Measurements from ENCODE around the gene NTF3. TPM values are rescaled to one million over a fixed set of nuclear protein-coding genes. Genes with fewer than 3 reads are reported as not detected.

The NTF3 gene
- total RNA-seq, 2 experiments from 2014 or later, result not detected

DNA sequence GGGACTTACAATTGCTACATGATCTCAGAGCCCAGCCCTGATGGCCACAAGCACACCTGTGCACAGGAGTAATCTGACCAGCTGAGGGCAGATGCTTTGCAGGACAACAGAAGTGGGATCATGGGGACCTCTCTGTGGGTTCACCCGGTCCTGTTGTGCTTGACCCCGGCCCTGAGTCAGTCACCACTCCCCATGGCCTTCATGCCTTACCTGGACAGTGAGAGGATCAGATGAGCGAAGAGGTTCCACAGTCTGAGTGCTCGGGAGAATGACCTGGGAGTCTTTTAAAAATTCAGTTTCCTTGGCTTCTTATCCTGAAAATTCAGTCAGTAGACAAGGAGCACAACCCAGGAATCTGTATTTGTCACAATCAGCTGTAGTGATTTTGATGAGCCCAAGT lies 88.1 kb downstream of the NTF3 start:
- Mint-ChIP-seq H3K4me1 (no peaks in the 10 kb centered on the region), H3K27ac (no peak overlapping the region), H3K27me3 (no peaks in the 10 kb centered on the region), H3K36me3 (ENCODE audit: low read depth) (no peaks in the 10 kb centered on the region), H3K4me3 (no peak overlapping the region), H3K9me3 (no peaks in the 10 kb centered on the region)
- CTCF ChIA-PET, result no interaction called here
- peak; percentile 2 for DNase-seq
- POLR2A ChIA-PET, result no interaction called here

DNA sequence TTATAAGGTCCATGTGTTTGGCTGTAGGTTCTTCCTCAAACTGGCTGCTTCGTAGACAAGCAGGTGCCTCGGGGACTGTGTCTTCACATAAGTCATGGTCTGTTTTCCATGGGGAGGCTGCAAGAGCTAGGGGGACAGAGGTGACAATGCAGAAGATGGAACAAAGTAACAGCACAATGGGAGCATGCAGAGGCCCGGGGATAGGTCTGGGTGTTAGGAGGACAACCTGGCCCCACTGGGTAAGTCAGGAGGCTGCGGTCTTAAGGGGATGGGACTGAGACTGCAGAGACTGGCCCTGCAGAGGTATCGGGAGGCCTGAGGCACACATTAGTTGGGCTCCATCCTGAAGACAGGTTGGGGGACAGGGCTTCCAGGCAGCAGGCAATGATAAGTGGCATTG lies 88.9 kb downstream of the NTF3 start:
- H3K4me1 Mint-ChIP-seq, result no peaks in the 10 kb centered on the region
- ChIA-PET CTCF (no interaction called here), POLR2A (interaction anchor here (0.6 kb wide), 1 partner anchor 205 kb away, joined by 3 read pairs; no protein-coding TSS in a partner anchor)
- no peaks in the 10 kb centered on the region for H3K36me3 Mint-ChIP-seq (ENCODE audit: low read depth)
- H3K9me3 Mint-ChIP-seq, result no peaks in the 10 kb centered on the region
- no peak overlapping the region for H3K4me3 Mint-ChIP-seq
- H3K27me3 Mint-ChIP-seq, result no peaks in the 10 kb centered on the region
- no peak overlapping the region for H3K27ac Mint-ChIP-seq
- DNase-seq, result peak; percentile 3

DNA sequence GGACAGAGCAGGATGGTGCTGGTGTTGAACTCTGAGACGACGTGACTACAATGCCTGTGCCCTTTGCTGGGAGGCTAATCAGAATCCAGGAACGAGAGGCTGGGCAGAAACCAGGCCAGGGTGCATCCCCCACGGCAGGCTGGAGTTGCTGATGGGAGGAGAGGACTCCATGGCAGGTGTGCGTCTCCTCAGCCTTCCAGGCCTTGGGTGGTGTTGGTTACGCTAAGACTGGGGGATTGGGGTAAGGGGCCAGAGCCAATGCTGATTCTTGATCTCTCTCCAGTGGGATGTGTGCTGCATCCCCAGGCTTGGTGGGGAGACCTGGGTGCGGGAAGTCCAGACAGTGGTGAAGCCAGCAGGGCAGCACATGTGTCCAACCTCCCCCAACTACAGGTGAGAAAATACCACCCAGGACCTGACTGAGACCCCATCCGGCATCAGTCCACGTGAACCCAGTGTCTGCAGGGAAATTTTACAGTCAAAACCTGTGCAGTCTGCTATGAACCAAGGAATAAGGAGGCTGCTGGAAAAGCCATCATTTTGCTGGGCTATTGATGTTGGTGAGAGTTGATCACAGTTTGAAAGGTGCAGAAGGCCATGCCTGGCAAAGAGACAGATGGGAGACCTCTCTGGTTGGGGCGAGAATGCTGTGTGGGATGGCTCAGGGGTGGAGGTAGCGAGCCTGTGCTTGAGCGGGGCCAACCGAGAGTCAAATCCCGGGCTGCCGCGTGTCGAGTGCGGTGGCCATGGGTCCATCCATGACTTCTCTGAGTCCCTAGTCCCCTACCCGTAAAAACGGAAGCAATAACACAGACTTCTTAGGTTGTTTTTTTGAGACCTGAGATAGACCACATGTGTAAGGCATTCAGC lies 89.8 kb downstream of the NTF3 start:
- Mint-ChIP-seq H3K9me3 (no peaks in the 10 kb centered on the region), H3K36me3 (ENCODE audit: low read depth) (no peaks in the 10 kb centered on the region), H3K27me3 (no peaks in the 10 kb centered on the region), H3K4me1 (no peaks in the 10 kb centered on the region), H3K27ac (no peak overlapping the region), H3K4me3 (no peak overlapping the region)
- ChIA-PET CTCF (no interaction called here), POLR2A (interaction anchor here (0.6 kb wide), 1 partner anchor 204 kb away, joined by 3 read pairs; no protein-coding TSS in a partner anchor)
- DNase-seq, result peak; percentile 4

DNA sequence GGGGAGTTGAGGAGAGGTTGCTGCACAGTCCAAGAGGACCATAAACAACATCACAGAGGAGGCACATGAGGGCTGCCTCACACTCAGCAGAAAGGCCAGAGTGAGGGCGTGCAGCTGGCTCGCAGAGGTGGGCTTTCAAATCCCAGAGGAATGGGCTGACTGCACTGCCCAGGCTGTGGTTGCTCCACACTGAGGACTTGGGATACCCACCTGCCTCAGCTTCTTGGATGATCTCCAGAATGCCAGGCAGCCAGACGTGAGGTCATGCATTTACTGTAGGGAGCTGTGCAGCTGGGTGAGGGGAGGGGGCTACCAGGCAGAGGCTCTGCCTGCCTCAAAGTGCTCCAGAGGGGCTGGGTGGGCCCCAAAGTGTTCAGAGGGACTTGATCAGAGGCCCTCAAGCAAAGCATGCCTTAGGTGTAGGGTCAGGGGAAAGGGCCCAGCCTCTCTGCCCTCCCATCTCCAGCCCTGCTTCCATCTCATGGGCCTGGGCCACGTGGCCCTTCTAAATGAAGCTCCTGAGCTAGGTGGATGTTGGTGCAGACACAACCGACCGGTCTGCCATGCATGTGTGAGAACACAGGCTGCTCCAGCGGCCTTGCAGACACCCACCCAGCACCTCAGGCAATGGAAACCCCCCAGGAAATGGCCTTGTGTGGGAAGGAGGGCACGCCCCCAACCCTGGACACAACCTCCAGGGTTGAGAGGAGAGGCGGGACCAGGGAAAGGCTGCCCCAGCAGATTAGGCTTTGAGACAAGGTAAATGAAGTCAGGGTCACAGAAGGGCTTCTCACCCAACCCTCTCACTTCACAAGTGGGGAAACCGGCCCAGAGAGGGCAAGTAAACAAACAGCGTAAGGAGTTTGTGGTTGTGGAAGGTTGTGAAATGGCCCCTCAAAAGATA lies 90.8 kb downstream of the NTF3 start:
- H3K4me1 Mint-ChIP-seq, result no peaks in the 10 kb centered on the region
- H3K9me3 Mint-ChIP-seq, result no peaks in the 10 kb centered on the region
- peak; percentile 4 for DNase-seq
- POLR2A ChIA-PET, result no interaction called here
- H3K27me3 Mint-ChIP-seq, result peaks cover 4% of the 10 kb centered on the region
- no peak overlapping the region for H3K4me3 Mint-ChIP-seq
- no peak overlapping the region for H3K27ac Mint-ChIP-seq
- CTCF ChIA-PET, result no interaction called here
- H3K36me3 Mint-ChIP-seq (ENCODE audit: low read depth), result no peaks in the 10 kb centered on the region

DNA sequence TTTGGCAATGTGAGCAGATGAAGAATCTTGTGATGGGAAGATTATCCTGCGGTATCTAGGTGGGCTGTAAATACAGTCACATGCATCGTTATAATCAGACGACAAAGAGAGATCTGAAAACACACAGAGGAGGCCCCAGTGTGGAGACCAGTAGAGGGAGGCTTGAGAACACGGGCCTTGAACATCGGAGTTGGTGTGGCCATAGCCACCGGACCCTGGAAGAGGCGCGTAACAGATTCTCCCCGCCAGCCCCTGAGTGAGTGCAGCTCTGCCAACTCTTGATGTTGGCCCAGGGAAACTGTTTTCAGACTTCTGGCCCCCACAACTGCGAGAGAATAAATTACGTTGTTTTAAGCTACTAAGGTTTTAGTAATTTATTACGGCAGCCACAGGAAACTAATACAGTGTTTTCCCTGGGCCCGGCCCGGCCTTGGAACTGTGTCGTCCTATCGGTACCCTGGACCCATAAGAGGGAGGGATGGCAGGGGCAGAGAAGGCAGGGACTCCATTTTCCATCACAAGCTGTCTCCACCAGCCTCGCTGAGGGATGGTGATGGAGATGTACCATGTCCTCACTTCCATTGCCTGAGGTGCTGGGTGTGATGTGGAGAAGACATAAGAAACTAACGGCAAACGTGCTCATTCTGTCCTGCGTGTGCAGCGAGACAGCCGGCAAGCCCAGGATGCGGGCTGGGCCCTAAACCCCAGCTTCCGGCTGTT lies 91.6 kb downstream of the NTF3 start:
- CTCF ChIA-PET, result no interaction called here
- Mint-ChIP-seq H3K9me3 (no peaks in the 10 kb centered on the region), H3K4me3 (no peak overlapping the region), H3K27ac (no peak overlapping the region), H3K36me3 (ENCODE audit: low read depth) (no peaks in the 10 kb centered on the region), H3K27me3 (peaks cover 5% of the 10 kb centered on the region), H3K4me1 (no peaks in the 10 kb centered on the region)
- POLR2A ChIA-PET, result no interaction called here
- peak; percentile 4 for DNase-seq

DNA sequence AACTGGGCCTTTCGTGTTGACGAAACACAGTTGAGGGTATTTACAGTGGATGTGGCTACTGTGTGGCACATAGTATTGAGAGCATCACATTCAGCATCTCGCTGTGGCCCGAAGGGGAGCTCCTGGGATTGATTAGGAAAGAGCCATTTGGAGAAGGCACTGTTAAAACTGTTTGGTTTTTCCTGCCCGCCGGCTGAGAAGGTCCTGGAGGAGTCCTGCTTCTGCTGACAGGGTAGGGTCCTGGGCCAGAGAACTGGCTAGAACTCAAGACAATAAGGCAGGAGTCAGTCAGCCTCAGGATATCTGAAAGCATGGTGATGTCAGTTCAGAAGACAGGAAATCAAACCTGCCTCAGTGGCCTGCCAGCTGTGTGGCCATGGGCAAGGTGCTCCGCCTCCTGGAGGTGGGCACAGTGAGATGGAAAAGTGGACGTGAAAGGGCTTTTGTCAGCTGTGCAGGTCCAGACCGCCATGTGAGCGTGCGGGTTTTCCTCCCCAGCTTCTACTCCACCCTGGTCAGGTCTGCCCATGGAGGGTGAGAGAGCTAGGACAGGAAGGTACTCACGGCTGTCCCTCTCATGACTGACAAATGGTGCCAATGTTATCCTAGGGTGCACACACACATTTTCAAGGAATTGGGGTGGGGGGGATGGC lies 92.3 kb downstream of the NTF3 start:
- Mint-ChIP-seq H3K9me3 (no peaks in the 10 kb centered on the region), H3K4me3 (no peak overlapping the region), H3K36me3 (ENCODE audit: low read depth) (no peaks in the 10 kb centered on the region), H3K27me3 (peaks cover 9% of the 10 kb centered on the region), H3K27ac (no peak overlapping the region), H3K4me1 (no peaks in the 10 kb centered on the region)
- POLR2A ChIA-PET, result no interaction called here
- peak; percentile 4 for DNase-seq
- CTCF ChIA-PET, result no interaction called here

DNA sequence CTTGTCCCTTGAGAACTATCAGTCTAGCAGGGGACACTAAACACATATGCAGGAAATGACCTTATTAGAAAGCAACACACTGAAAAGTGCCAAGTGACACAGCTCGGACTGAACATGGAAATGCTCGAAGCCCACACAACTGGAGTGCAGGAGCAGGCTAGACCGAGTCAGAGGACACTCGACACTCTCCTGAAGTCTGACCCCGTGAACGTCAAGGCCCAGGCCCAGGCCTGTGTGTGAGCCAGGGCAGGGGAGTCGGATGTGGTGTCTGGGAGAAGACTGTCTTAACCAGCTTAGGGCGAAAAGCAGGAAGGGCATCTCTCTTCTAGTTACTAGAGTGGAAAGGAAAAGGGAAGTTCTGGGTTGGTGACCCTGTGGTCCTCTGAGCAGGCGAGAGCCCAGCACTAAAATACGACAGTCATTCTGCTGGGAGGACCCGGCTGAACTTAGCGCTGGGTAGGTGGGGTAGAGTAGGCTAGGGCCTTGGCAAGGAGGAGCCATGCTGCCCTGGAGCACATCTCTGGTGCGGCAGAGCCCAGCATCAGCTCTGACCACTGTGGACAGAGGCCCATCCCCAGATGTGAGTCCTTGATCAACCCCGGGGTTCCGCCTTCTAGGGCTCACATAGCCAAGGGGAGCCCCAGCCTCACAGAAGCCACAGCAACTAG lies 93.0 kb downstream of the NTF3 start:
- POLR2A ChIA-PET, result no interaction called here

DNA sequence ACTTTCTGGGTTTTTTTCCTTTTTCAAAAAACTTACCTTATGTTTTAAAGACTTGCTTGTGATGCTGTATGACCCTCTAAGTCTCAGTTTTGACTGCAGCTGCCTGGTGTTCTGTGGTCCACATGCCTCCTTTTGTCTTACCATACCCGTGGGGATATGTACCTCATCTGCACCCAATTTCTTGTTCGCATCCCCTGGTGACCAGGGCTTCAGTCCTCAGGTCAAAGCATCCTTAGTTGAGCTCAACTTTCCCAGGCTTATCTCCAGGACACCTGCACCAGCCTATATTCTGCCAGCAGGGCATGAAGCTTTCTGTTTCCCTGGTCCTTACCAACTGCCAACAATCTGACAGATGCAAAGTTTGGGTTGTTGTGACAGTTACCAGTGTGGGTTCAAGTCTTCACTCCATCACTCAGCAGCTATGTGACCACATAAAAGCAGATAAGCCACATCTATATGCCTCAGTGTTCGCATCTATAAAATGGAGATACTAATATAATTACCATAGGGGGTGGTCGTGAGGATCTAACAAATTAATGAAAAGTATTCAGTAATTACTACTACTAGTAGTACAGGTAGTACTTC lies 94.0 kb downstream of the NTF3 start:
- ChIA-PET CTCF (no interaction called here), POLR2A (no interaction called here)
- H3K36me3 Mint-ChIP-seq (ENCODE audit: low read depth), result no peaks in the 10 kb centered on the region
- H3K27ac Mint-ChIP-seq, result no peak overlapping the region
- peaks cover 14% of the 10 kb centered on the region for H3K27me3 Mint-ChIP-seq
- no peaks in the 10 kb centered on the region for H3K4me1 Mint-ChIP-seq
- no peaks in the 10 kb centered on the region for H3K9me3 Mint-ChIP-seq
- peak; percentile 3 for DNase-seq
- H3K4me3 Mint-ChIP-seq, result no peak overlapping the region

More for the DNA sequence above, 93.0 kb downstream of the NTF3 start:
- Mint-ChIP-seq H3K27me3 (peaks cover 11% of the 10 kb centered on the region), H3K9me3 (no peaks in the 10 kb centered on the region), H3K4me3 (no peak overlapping the region), H3K4me1 (no peaks in the 10 kb centered on the region), H3K36me3 (ENCODE audit: low read depth) (no peaks in the 10 kb centered on the region), H3K27ac (no peak overlapping the region)
- CTCF ChIA-PET, result no interaction called here
- peak; percentile 0 for DNase-seq

DNA sequence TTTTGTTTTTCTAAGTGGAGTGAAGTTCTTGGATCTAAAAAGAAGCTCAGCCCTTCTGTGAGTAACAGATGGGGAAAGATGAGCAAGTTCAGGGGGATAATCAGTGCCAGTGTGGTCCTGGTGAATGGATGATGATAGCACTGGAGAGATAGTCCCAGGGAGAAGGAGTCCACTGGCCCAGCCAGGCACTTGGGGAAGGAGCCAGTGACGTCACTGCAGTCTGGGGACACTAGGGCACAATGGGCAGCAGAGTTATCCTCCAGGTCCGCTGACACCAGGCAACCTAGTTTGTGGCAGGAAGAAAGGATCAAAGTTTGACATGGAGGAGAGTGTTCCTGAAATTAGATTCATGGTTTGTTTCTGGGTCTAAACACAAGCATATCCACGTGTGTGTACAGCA lies 101.5 kb downstream of the NTF3 start:
- CTCF ChIA-PET, result no interaction called here
- peaks cover 13% of the 10 kb centered on the region for H3K27me3 Mint-ChIP-seq
- DNase-seq, result no peak
- POLR2A ChIA-PET, result no interaction called here
- H3K4me1 Mint-ChIP-seq, result no peaks in the 10 kb centered on the region
- H3K36me3 Mint-ChIP-seq (ENCODE audit: low read depth), result no peaks in the 10 kb centered on the region
- no peaks in the 10 kb centered on the region for H3K9me3 Mint-ChIP-seq
- no peak overlapping the region for H3K4me3 Mint-ChIP-seq
- no peak overlapping the region for H3K27ac Mint-ChIP-seq

DNA sequence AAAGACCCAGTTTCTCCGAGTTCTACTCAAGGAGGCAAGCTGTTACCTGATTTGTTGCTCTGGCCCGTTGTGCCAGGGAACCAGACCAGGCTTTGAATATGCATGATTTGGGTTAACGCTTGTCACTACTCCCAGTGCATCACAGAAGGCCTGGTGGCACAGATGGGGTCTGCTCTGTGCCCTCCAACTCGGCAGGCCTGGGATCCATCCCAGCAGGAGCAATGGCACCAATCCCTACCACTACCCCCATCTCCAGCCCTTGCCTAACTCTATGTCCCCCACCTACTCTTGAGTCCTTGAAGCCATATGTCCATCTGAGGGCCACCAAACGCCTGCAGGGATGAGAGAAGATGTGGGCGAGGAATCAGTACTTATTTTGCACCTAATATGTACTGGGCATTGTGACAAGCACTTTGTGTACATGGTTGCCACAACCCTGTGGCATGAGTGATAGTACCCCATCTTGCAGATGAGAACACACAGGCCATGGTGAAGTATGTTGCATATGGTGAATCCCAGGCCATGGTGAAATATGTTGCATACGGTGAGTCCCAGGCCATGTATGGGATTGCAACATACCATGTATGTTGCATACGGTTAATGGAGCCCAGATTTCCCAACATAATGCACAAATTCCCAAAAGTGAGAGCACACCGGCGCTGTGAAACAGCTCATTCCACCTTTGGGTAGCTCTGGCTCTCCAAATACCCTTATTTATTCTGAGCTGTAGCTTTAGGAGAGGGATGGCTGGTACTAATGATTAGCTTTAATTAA lies 102.7 kb downstream of the NTF3 start:
- no peak overlapping the region for H3K4me3 Mint-ChIP-seq
- no peaks in the 10 kb centered on the region for H3K36me3 Mint-ChIP-seq (ENCODE audit: low read depth)
- H3K4me1 Mint-ChIP-seq, result no peaks in the 10 kb centered on the region
- H3K27me3 Mint-ChIP-seq, result peaks cover 6% of the 10 kb centered on the region
- POLR2A ChIA-PET, result no interaction called here
- CTCF ChIA-PET, result interaction anchor here (0.6 kb wide), 1 partner anchor 20 kb away, joined by 3 read pairs; no protein-coding TSS in a partner anchor
- no peak overlapping the region for H3K27ac Mint-ChIP-seq
- H3K9me3 Mint-ChIP-seq, result no peaks in the 10 kb centered on the region
- no peak for DNase-seq

DNA sequence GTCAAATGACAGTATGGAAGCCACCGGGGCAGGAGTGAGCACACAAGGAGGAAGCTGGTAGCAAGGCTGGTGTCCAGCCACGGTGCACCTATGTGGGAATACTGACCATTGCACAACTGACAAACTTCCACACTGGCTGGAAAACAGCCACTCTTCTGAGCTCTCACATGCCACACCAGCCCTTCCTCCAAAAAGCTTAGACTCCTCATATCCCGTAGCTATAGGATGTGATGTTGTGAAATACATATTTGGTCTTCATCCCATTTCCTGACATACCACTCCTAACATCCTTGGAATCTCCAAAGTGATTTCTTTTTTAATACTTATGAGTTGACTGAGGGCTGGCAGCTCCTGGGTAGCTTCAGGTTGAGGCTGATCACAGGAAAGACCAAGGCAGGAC lies 103.6 kb downstream of the NTF3 start:
- Mint-ChIP-seq H3K9me3 (no peaks in the 10 kb centered on the region), H3K27me3 (peaks cover 3% of the 10 kb centered on the region), H3K4me3 (no peak overlapping the region), H3K27ac (no peak overlapping the region), H3K36me3 (ENCODE audit: low read depth) (no peaks in the 10 kb centered on the region), H3K4me1 (no peaks in the 10 kb centered on the region)
- CTCF ChIA-PET, result interaction anchor here (0.6 kb wide), 1 partner anchor 19 kb away, joined by 3 read pairs; no protein-coding TSS in a partner anchor
- no peak for DNase-seq
- POLR2A ChIA-PET, result no interaction called here

Data from activated CD4-positive, alpha-beta T cell treated with anti-CD3 and anti-CD28 coated beads, Interleukin-2, amount 10 ng/mL, durations not matched to agents 7 days and 5 days (primary cell).